Activated CD8-positive, alpha-beta memory T cell treated with anti-CD3 and anti-CD28 coated beads for 4 hours (primary cell): ENCODE measurements around the gene NDUFS7.
"Not testable (repeated sequence)": the region's sequence is repeated elsewhere in the genome, so short reads cannot be mapped to it uniquely, and the experiment has no call there.

Experiments
- DNase-seq, 2 donors: peaks; one replicate each; pipeline ENCODE4 v3.0.0-alpha.2; 2020; ENCODE audit warnings: low read depth in 2 of 2

NDUFS7 gene

GRCh38 chr19:1417681-1418495 is 34.2 kb downstream of the NDUFS7 start:
- no peak for DNase-seq

GRCh38 chr19:1418496-1418775 is 34.7 kb downstream of the NDUFS7 start:
- DNase-seq = no peak

- no peak for DNase-seq
Measured at GRCh38 chr19:1418951-1419738, 35.4 kb downstream of the NDUFS7 start.

- DNase-seq = not testable (repeated sequence)
Measured at GRCh38 chr19:1420085-1420484, 36.4 kb downstream of the NDUFS7 start.

GRCh38 chr19:1420590-1420989 is 36.9 kb downstream of the NDUFS7 start:
- no peak for DNase-seq

GRCh38 chr19:1421218-1421957 is 37.7 kb downstream of the NDUFS7 start:
- DNase-seq = no peak

- no peak for DNase-seq
Measured at GRCh38 chr19:1421958-1422305, 38.2 kb downstream of the NDUFS7 start.

GRCh38 chr19:1422360-1422759 is 38.7 kb downstream of the NDUFS7 start:
- no peak for DNase-seq

GRCh38 chr19:1422943-1423342 is 39.2 kb downstream of the NDUFS7 start:
- no peak for DNase-seq

- DNase-seq = no peak
Measured at GRCh38 chr19:1423436-1424191, 39.9 kb downstream of the NDUFS7 start.

GRCh38 chr19:1424192-1424955 is 40.7 kb downstream of the NDUFS7 start:
- DNase-seq = no peak

GRCh38 chr19:1425102-1425837 is 41.6 kb downstream of the NDUFS7 start:
- DNase-seq = no peak

GRCh38 chr19:1425902-1426301 is 42.2 kb downstream of the NDUFS7 start:
- DNase-seq = no peak

GRCh38 chr19:1426736-1427135 is 43.0 kb downstream of the NDUFS7 start:
- no peak for DNase-seq

GRCh38 chr19:1427221-1427920 is 43.7 kb downstream of the NDUFS7 start:
- no peak for DNase-seq

GRCh38 chr19:1428738-1429391 is 45.2 kb downstream of the NDUFS7 start:
- DNase-seq = no peak

GRCh38 chr19:1429750-1430149 is 46.0 kb downstream of the NDUFS7 start:
- no peak for DNase-seq

GRCh38 chr19:1430246-1430645 is 46.5 kb downstream of the NDUFS7 start:
- no peak for DNase-seq

- DNase-seq = no peak
Measured at GRCh38 chr19:1431759-1432506, 48.2 kb downstream of the NDUFS7 start.
